Upper lobe of right lung (tissue), 1 donor: ENCODE data around the gene LAMA5. TPM values are rescaled to one million over a fixed set of nuclear protein-coding genes. Genes with fewer than 3 reads are reported as not detected.

Source experiments
- ATAC-seq: fragments of 200-7000 bp; cut with Tn5 transposase; one replicate; pipeline ENCODE4 v1.9.1; 2020; ENCODE audit warnings: mild to moderate bottlenecking, moderate library complexity
- DNase-seq: peaks from one replicate; pipeline ENCODE4 v3.0.0-alpha.2; 2020
- H3K27ac ChIP-seq: fragments of 200-600 bp; one replicate; pipeline ENCODE4 v1.8.0; 2022
- H3K27me3 ChIP-seq: fragments of 200-600 bp; one replicate; pipeline ENCODE4 v1.8.0; 2022; ENCODE audit warnings: mild to moderate bottlenecking
- H3K36me3 ChIP-seq: fragments of 200-600 bp; one replicate; pipeline ENCODE4 v1.8.0; 2022
- H3K4me1 ChIP-seq: fragments of 200-600 bp; one replicate; pipeline ENCODE4 v1.8.0; 2022
- H3K4me3 ChIP-seq: fragments of 200-600 bp; one replicate; pipeline ENCODE4 v1.8.0; 2022; ENCODE audit warnings: mild to moderate bottlenecking
- H3K9me3 ChIP-seq: fragments of 200-600 bp; one replicate; pipeline ENCODE4 v1.8.0; 2022
- CTCF ChIP-seq: fragments of 200-600 bp; IDR thresholded peaks from one replicate; pipeline ENCODE4 v1.8.0; 2022; ENCODE audit warnings: antibody characterized with exemption
- intact Hi-C: fragments of 100-400 bp; cut with DNase I; formaldehyde crosslinking; loops from one replicate; pipeline ENCODE4 v1.11.0; 2022
- total RNA-seq: library from RNA; stranded (reverse); fragmentation: NEBNext Ultra II Directional; extraction: Animal tissue kit (Norgen Biotek cat#: 25700); gene quantifications from one replicate; pipeline ENCODE4 v1.2.1, GENCODE V29; 2021
- donor health status: DM: no; HTN: yes; CAD: no; lungs with severe emphysema.

LAMA5 gene
- total RNA-seq, 1 donor from 2014 or later: 279 TPM

GRCh38 chr20:62348604-62349003 is 18.5 kb downstream of the LAMA5 start:
- DNase-seq: no peak
- no peak for ATAC-seq

GRCh38 chr20:62347445-62347844 is 19.7 kb downstream of the LAMA5 start:
- Histone ChIP-seq H3K9me3 (no peaks in the 10 kb centered on the region), H3K4me3 (no peak overlapping the region), H3K36me3 (peaks cover 35% of the 10 kb centered on the region), H3K27ac (no peak overlapping the region), H3K4me1 (peaks cover 4% of the 10 kb centered on the region), H3K27me3 (no peaks in the 10 kb centered on the region)
- ATAC-seq: no peak
- no peak for DNase-seq
- no peak for TF ChIP-seq CTCF
- intact Hi-C loops: no loop called here

More at GRCh38 chr20:62348604-62349003, 18.5 kb downstream of the LAMA5 start:
- no peaks in the 10 kb centered on the region for H3K9me3 ChIP-seq
- no peak for TF ChIP-seq CTCF
- H3K4me1 ChIP-seq: peaks cover 12% of the 10 kb centered on the region
- peaks cover 26% of the 10 kb centered on the region for H3K36me3 ChIP-seq
- intact Hi-C loops: no loop called here
- H3K4me3 ChIP-seq: no peak overlapping the region
- H3K27me3 ChIP-seq: no peaks in the 10 kb centered on the region
- H3K27ac ChIP-seq: no peak overlapping the region

- DNase-seq: no peak
- Histone ChIP-seq H3K4me3 (no peak overlapping the region), H3K4me1 (peaks cover 3% of the 10 kb centered on the region), H3K36me3 (peaks cover 35% of the 10 kb centered on the region), H3K27ac (no peak overlapping the region), H3K27me3 (no peaks in the 10 kb centered on the region), H3K9me3 (no peaks in the 10 kb centered on the region)
- intact Hi-C loops: no loop called here
- no peak for ATAC-seq
- TF ChIP-seq CTCF: no peak
Measured at GRCh38 chr20:62347151-62347404, 20.0 kb downstream of the LAMA5 start.

GRCh38 chr20:62346398-62347150 is 20.5 kb downstream of the LAMA5 start:
- peaks cover 3% of the 10 kb centered on the region for H3K4me1 ChIP-seq
- ATAC-seq (no peak), DNase-seq (no peak)
- no peaks in the 10 kb centered on the region for H3K9me3 ChIP-seq
- no peak overlapping the region for H3K27ac ChIP-seq
- TF ChIP-seq CTCF: no peak
- H3K36me3 ChIP-seq: peaks cover 32% of the 10 kb centered on the region
- intact Hi-C loops: no loop called here
- no peak overlapping the region for H3K4me3 ChIP-seq
- H3K27me3 ChIP-seq: no peaks in the 10 kb centered on the region

GRCh38 chr20:62345681-62346370 is 21.3 kb downstream of the LAMA5 start:
- no peak for TF ChIP-seq CTCF
- Histone ChIP-seq H3K4me1 (peaks cover 3% of the 10 kb centered on the region), H3K9me3 (no peaks in the 10 kb centered on the region), H3K27me3 (no peaks in the 10 kb centered on the region), H3K36me3 (peaks cover 30% of the 10 kb centered on the region), H3K4me3 (no peak overlapping the region), H3K27ac (no peak overlapping the region)
- DNase-seq (no peak), ATAC-seq (no peak)
- intact Hi-C loops: no loop called here
